HepG2 (cell line): ENCODE results near the gene GABARAPL2. TPM values are rescaled to one million over a fixed set of nuclear protein-coding genes. Genes with fewer than 3 reads are reported as not detected.

Experiments
- ATF1 ChIP-seq: IDR thresholded peaks from 2 replicates; pipeline ENCODE4 v1.6.1; 2016; ENCODE audit warnings: mild to moderate bottlenecking, control low read depth
- GFI1 ChIP-seq: sonication (generic); formaldehyde crosslinking; IDR thresholded peaks from 2 replicates; pipeline ENCODE4 v1.5.0; 2020; ENCODE audit warnings: missing genetic modification reagents, mild to moderate bottlenecking, borderline replicate concordance
- SPEN ChIP-seq: sonication (generic); formaldehyde crosslinking; IDR thresholded peaks from 2 replicates; pipeline ENCODE4 v1.5.1; 2020; ENCODE audit warnings: low read depth, mild to moderate bottlenecking, missing genetic modification reagents
- TMF1 ChIP-seq: sonication (generic); formaldehyde crosslinking; IDR thresholded peaks from 2 replicates; pipeline ENCODE4 v1.8.1; 2022; ENCODE audit warnings: low read depth, missing genetic modification reagents
- ZFYVE20 ChIP-seq: sonication (generic); formaldehyde crosslinking; IDR thresholded peaks from 2 replicates; pipeline ENCODE4 v1.8.0; 2023; ENCODE audit warnings: low read depth, mild to moderate bottlenecking, moderate library complexity, missing genetic modification reagents, borderline replicate concordance
- ZMYM4 ChIP-seq: sonication (generic); formaldehyde crosslinking; IDR thresholded peaks from 2 replicates; pipeline ENCODE4 v1.8.1; 2023; ENCODE audit warnings: mild to moderate bottlenecking, missing genetic modification reagents
- ZNF230 ChIP-seq: sonication (generic); formaldehyde crosslinking; IDR thresholded peaks from 2 replicates; pipeline ENCODE4 v1.4.0; 2020; ENCODE audit warnings: mild to moderate bottlenecking, missing genetic modification reagents
- ZSCAN29 ChIP-seq: sonication (generic); formaldehyde crosslinking; conservative IDR thresholded peaks from 2 replicates; pipeline ENCODE4 v1.4.0; 2020; ENCODE audit warnings: mild to moderate bottlenecking, missing genetic modification reagents
- ZZZ3 ChIP-seq: sonication (generic); formaldehyde crosslinking; IDR thresholded peaks from 2 replicates; pipeline ENCODE4 v1.4.0; 2020; ENCODE audit warnings: missing genetic modification reagents, mild to moderate bottlenecking, borderline replicate concordance
- polyA plus RNA-seq, 8 experiments: library from polyadenylated mRNA; depleted of rRNA in 3 of 8; stranded (reverse) in 7 of 8; unstranded in 1 of 8; fragments of >200 nt; fragmentation: Illumina TruSeq in 4 of 8; extraction: Trizol in 4 of 8; gene quantifications; 2 replicates each; pipeline versions ENCODE4 v1.2.1 to v1.2.3, GENCODE V29; 2011 to 2016; ENCODE audit warnings: low read depth in 4 of 8, missing spikeins in 1 of 8, mixed read lengths in 1 of 8; ENCODE audit not compliant: insufficient read depth in 1 of 8
- total RNA-seq, 5 experiments: library from RNA; depleted of rRNA; stranded (reverse); fragments of >200 nt; fragmentation: Illumina TruSeq; extraction: Trizol; gene quantifications; 2 replicates each; pipeline ENCODE4 v1.2.3, GENCODE V29; 2016; ENCODE audit warnings: low read depth in 1 of 5
- TF ChIP-seq, protein P1 (sequence below): sonication (generic); formaldehyde crosslinking; IDR thresholded peaks from 2 replicates; pipeline ENCODE4 v1.9.0; 2021; ENCODE audit warnings: missing genetic modification reagents, mild to moderate bottlenecking, borderline replicate concordance
- TF ChIP-seq, protein P2 (sequence below): sonication (generic); formaldehyde crosslinking; IDR thresholded peaks from 2 replicates; pipeline ENCODE4 v1.5.1; 2020; ENCODE audit warnings: mild to moderate bottlenecking, moderate library complexity, missing genetic modification reagents
- TF ChIP-seq, protein P3 (sequence below): sonication (generic); formaldehyde crosslinking; conservative IDR thresholded peaks from 2 replicates; pipeline ENCODE4 v1.8.0; 2022; ENCODE audit warnings: mild to moderate bottlenecking, moderate library complexity, missing genetic modification reagents
- TF ChIP-seq, protein P4 (sequence below): sonication (generic); formaldehyde crosslinking; IDR thresholded peaks from 2 replicates; pipeline ENCODE4 v1.5.1; 2020; ENCODE audit warnings: missing genetic modification reagents, mild to moderate bottlenecking, borderline replicate concordance
- TF ChIP-seq, protein P5 (sequence below): conservative IDR thresholded peaks from 2 replicates; pipeline ENCODE4 v1.6.1; 2018; ENCODE audit warnings: missing genetic modification reagents
- TF ChIP-seq, protein P6 (sequence below): sonication (generic); formaldehyde crosslinking; IDR thresholded peaks from 2 replicates; pipeline ENCODE4 v1.9.0; 2021; ENCODE audit warnings: missing genetic modification reagents, borderline replicate concordance

Gene GABARAPL2
- total and polyA plus RNA-seq, 2 of the 13 experiments (the other 11 are each of a cell fraction or from before 2014, with no cell fraction given) = 76.4 to 83.0 TPM

DNA sequence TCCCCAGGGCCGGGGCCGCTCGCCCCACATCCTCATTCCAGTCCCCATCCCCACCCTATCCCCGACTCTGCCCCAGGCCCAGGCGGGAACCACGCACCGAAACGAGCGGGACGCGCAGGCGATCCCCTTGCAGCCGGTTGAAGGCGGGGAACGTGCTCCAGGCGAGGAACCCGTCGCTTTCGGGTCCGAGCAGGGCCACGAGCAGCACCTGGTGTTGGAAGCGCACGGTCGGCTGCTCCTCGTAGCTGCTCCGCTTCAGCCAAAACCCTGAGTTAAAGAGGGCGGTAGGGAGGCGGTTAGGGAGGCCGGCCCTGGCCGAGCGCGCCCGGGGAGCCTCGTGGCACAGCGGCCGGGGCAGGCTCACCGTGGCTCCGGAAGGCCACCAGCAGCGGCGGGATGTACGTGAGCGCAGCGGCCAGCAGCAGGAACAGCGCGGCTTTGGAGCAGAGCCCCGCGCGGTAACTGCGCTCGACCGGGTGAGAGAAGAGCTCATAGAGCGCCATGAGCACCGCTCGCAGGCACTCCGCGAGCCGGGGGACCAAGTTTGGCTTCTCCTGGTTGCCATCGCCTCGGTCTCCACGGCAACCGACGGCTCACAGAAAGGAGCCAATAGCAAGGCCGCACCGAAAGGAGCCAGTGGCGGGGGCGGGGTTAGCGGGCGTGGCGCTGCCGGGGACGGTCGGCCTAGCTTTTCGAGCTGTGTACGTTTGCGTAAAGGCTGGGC lies 10.3 kb upstream of the GABARAPL2 start, which contains the start of gene TMEM231 (continued):
- TF ChIP-seq, protein P1, sequence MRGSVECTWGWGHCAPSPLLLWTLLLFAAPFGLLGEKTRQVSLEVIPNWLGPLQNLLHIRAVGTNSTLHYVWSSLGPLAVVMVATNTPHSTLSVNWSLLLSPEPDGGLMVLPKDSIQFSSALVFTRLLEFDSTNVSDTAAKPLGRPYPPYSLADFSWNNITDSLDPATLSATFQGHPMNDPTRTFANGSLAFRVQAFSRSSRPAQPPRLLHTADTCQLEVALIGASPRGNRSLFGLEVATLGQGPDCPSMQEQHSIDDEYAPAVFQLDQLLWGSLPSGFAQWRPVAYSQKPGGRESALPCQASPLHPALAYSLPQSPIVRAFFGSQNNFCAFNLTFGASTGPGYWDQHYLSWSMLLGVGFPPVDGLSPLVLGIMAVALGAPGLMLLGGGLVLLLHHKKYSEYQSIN (CRISPR knock-in tag) = no peak
- TF ChIP-seq GFI1 (CRISPR knock-in tag) (peak; percentile 70; the same call in 1 of the 2 replicates), ATF1 (no peak), ZZZ3 (CRISPR knock-in tag) (peak; percentile 66), ZNF230 (no peak; the same call in 1 of the 2 replicates), ZMYM4 (CRISPR knock-in tag) (peak; percentile 78; the same call in 1 of the 2 replicates), TMF1 (CRISPR knock-in tag) (0 out of 2 replicates have a peak, but pooled peaks have one; percentile 54), ZSCAN29 (CRISPR knock-in tag) (no peak; the same call in 1 of the 2 replicates), SPEN (CRISPR knock-in tag) (no peak), ZFYVE20 (CRISPR knock-in tag) (peak; percentile 70; the same call in 1 of the 2 replicates)
- TF ChIP-seq, protein P2, sequence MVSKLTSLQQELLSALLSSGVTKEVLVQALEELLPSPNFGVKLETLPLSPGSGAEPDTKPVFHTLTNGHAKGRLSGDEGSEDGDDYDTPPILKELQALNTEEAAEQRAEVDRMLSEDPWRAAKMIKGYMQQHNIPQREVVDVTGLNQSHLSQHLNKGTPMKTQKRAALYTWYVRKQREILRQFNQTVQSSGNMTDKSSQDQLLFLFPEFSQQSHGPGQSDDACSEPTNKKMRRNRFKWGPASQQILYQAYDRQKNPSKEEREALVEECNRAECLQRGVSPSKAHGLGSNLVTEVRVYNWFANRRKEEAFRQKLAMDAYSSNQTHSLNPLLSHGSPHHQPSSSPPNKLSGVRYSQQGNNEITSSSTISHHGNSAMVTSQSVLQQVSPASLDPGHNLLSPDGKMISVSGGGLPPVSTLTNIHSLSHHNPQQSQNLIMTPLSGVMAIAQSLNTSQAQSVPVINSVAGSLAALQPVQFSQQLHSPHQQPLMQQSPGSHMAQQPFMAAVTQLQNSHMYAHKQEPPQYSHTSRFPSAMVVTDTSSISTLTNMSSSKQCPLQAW (CRISPR knock-in tag) = peak; percentile 65; the same call in 1 of the 2 replicates
- TF ChIP-seq, protein P3, sequence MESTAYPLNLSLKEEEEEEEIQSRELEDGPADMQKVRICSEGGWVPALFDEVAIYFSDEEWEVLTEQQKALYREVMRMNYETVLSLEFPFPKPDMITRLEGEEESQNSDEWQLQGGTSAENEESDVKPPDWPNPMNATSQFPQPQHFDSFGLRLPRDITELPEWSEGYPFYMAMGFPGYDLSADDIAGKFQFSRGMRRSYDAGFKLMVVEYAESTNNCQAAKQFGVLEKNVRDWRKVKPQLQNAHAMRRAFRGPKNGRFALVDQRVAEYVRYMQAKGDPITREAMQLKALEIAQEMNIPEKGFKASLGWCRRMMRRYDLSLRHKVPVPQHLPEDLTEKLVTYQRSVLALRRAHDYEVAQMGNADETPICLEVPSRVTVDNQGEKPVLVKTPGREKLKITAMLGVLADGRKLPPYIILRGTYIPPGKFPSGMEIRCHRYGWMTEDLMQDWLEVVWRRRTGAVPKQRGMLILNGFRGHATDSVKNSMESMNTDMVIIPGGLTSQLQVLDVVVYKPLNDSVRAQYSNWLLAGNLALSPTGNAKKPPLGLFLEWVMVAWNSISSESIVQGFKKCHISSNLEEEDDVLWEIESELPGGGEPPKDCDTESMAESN = peak; percentile 70; the same call in 1 of the 2 replicates
- TF ChIP-seq, protein P4, sequence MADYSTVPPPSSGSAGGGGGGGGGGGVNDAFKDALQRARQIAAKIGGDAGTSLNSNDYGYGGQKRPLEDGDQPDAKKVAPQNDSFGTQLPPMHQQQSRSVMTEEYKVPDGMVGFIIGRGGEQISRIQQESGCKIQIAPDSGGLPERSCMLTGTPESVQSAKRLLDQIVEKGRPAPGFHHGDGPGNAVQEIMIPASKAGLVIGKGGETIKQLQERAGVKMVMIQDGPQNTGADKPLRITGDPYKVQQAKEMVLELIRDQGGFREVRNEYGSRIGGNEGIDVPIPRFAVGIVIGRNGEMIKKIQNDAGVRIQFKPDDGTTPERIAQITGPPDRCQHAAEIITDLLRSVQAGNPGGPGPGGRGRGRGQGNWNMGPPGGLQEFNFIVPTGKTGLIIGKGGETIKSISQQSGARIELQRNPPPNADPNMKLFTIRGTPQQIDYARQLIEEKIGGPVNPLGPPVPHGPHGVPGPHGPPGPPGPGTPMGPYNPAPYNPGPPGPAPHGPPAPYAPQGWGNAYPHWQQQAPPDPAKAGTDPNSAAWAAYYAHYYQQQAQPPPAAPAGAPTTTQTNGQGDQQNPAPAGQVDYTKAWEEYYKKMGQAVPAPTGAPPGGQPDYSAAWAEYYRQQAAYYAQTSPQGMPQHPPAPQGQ (CRISPR knock-in tag) = no peak
- TF ChIP-seq, protein P5, sequence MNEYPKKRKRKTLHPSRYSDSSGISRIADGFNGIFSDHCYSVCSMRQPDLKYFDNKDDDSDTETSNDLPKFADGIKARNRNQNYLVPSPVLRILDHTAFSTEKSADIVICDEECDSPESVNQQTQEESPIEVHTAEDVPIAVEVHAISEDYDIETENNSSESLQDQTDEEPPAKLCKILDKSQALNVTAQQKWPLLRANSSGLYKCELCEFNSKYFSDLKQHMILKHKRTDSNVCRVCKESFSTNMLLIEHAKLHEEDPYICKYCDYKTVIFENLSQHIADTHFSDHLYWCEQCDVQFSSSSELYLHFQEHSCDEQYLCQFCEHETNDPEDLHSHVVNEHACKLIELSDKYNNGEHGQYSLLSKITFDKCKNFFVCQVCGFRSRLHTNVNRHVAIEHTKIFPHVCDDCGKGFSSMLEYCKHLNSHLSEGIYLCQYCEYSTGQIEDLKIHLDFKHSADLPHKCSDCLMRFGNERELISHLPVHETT (CRISPR knock-in tag) = 0 out of 2 replicates have a peak, but pooled peaks have one; percentile 47
- TF ChIP-seq, protein P6, sequence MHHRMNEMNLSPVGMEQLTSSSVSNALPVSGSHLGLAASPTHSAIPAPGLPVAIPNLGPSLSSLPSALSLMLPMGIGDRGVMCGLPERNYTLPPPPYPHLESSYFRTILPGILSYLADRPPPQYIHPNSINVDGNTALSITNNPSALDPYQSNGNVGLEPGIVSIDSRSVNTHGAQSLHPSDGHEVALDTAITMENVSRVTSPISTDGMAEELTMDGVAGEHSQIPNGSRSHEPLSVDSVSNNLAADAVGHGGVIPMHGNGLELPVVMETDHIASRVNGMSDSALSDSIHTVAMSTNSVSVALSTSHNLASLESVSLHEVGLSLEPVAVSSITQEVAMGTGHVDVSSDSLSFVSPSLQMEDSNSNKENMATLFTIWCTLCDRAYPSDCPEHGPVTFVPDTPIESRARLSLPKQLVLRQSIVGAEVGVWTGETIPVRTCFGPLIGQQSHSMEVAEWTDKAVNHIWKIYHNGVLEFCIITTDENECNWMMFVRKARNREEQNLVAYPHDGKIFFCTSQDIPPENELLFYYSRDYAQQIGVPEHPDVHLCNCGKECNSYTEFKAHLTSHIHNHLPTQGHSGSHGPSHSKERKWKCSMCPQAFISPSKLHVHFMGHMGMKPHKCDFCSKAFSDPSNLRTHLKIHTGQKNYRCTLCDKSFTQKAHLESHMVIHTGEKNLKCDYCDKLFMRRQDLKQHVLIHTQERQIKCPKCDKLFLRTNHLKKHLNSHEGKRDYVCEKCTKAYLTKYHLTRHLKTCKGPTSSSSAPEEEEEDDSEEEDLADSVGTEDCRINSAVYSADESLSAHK (CRISPR knock-in tag) = no peak
